ENCODE measurements around the gene MEP1B.

Gene MEP1B

GRCh38 chr18:32177530-32177929 is 12.3 kb upstream of the MEP1B start:
- TF ChIP-seq ZNF266 (tag by site-specific recombination; IDR thresholded peaks at IDR 0.05; ENCODE audit: low read depth) (no peak), ZNF785 (tag by site-specific recombination; IDR thresholded peaks at IDR 0.05) (no peak), PRDM2 (tag by site-specific recombination; IDR thresholded peaks at IDR 0.05; ENCODE audit: borderline replicate concordance) (no peak), KLF1 (tag by site-specific recombination; IDR thresholded peaks at IDR 0.05) (no peak), GLI4 (tag by site-specific recombination; IDR thresholded peaks at IDR 0.05) (no peak), ZNF354C (tag by site-specific recombination; IDR thresholded peaks at IDR 0.05; ENCODE audit: borderline replicate concordance, low read depth) (no peak), ZNF341 (tag by site-specific recombination; IDR thresholded peaks at IDR 0.05; ENCODE audit: low read depth) (no peak), ZNF664 (tag by site-specific recombination; IDR thresholded peaks at IDR 0.05) (no peak), ZNF280C (tag by site-specific recombination; IDR thresholded peaks at IDR 0.05) (no peak), SCRT2 (tag by site-specific recombination; IDR thresholded peaks at IDR 0.05) (no peak), ZBTB11 (tag by site-specific recombination; conservative IDR thresholded peaks at IDR 0.05; ENCODE audit: low read depth) (no peak), IKZF3 (tag by site-specific recombination; IDR thresholded peaks at IDR 0.05) (no peak), ZNF449 (tag by site-specific recombination; IDR thresholded peaks at IDR 0.05) (no peak), ZNF10 (tag by site-specific recombination; IDR thresholded peaks at IDR 0.05) (no peak), ZNF423 (tag by site-specific recombination; IDR thresholded peaks at IDR 0.05) (no peak), ZNF112 (tag by site-specific recombination; IDR thresholded peaks at IDR 0.05) (no peak), ZNF837 (tag by site-specific recombination; IDR thresholded peaks at IDR 0.05) (no peak), ZBTB1 (tag by site-specific recombination; IDR thresholded peaks at IDR 0.05) (no peak), ZXDB (tag by site-specific recombination; IDR thresholded peaks at IDR 0.05) (no peak), ZNF174 (tag by site-specific recombination; IDR thresholded peaks at IDR 0.05) (no peak)
- ChIA-PET CTCF (interaction anchor here (1.7 kb wide), 1 partner anchor 20 kb away, joined by 6 read pairs; no protein-coding TSS in a partner anchor), POLR2A (no interaction called here)
- Histone ChIP-seq H3K36me3 (ENCODE audit: control insufficient read depth in 2 of 2, insufficient read depth in 1 of 2, low read length in 2 of 2) (no peaks in the 10 kb centered on the region), H3K27ac (ENCODE audit: extremely low read depth, low read depth, low read length) (no peak overlapping the region), H3K4me1 (ENCODE audit: control insufficient read depth, insufficient read depth, low read length) (no peaks in the 10 kb centered on the region), H3K9me3 (ENCODE audit: control insufficient read depth, insufficient read depth, low read depth, low read length) (no peaks in the 10 kb centered on the region), H3K4me3 (ENCODE audit: low read depth, low read length) (no peak overlapping the region)

All from HEK293 (cell line).